Activated B cell treated with CpG ODN at 0.5 μM for 24 hours (primary cell): ENCODE results near the gene BBS4. TPM values are rescaled to one million over a fixed set of nuclear protein-coding genes. Genes with fewer than 3 reads are reported as not detected.

Experiments used
- ATAC-seq: fragments of 200-7000 bp; cut with Tn5 transposase; one replicate; pipeline ENCODE4 v1.10.0; 2021; ENCODE audit warnings: low read depth, mild to moderate bottlenecking, moderate library complexity
- CTCF ChIA-PET: fragments of 350-600 bp; sonication (Branson Sonifier 250); formaldehyde crosslinking; loops from one replicate; lab custom pipeline; 2021; ENCODE audit warnings: antibody characterized with exemption; lab: Charles Lee
- POLR2A ChIA-PET: fragments of 350-600 bp; sonication (Branson Sonifier 250); formaldehyde crosslinking; loops from one replicate; lab custom pipeline; 2021; ENCODE audit warnings: antibody characterized with exemption; lab: Charles Lee
- DNase-seq: peaks from one replicate; pipeline ENCODE4 v3.0.0; 2022
- H3K27ac Mint-ChIP-seq: one replicate; pipeline ENCODE4 v1.8.0; 2020; ENCODE audit warnings: mixed read lengths
- H3K27me3 Mint-ChIP-seq: one replicate; pipeline ENCODE4 v1.8.0; 2021; ENCODE audit warnings: mixed read lengths
- H3K36me3 Mint-ChIP-seq: one replicate; pipeline ENCODE4 v1.8.0; 2021; ENCODE audit warnings: low read depth, mixed read lengths
- H3K4me1 Mint-ChIP-seq: one replicate; pipeline ENCODE4 v1.8.0; 2021; ENCODE audit warnings: mixed read lengths
- H3K4me3 Mint-ChIP-seq: one replicate; pipeline ENCODE4 v1.8.0; 2020; ENCODE audit warnings: mild to moderate bottlenecking, mixed read lengths
- H3K9me3 Mint-ChIP-seq: one replicate; pipeline ENCODE4 v1.8.0; 2020; ENCODE audit warnings: mixed read lengths
- intact Hi-C: fragments of 100-400 bp; cut with micrococcal nuclease; formaldehyde crosslinking; loops from one replicate; pipeline ENCODE4 v1.15.1; 2024
- total RNA-seq: library from RNA; stranded (reverse); gene quantifications from 2 replicates; pipeline ENCODE4 v1.2.3, GENCODE V29; 2022
- TF ChIP-seq, protein P1 (sequence below): fragments of 200-600 bp; IDR thresholded peaks from one replicate; pipeline ENCODE4 v1.8.0; 2022; ENCODE audit warnings: antibody characterized with exemption, mild to moderate bottlenecking

The BBS4 gene
- total RNA-seq, 1 donor from 2014 or later = 21.4 TPM

DNA sequence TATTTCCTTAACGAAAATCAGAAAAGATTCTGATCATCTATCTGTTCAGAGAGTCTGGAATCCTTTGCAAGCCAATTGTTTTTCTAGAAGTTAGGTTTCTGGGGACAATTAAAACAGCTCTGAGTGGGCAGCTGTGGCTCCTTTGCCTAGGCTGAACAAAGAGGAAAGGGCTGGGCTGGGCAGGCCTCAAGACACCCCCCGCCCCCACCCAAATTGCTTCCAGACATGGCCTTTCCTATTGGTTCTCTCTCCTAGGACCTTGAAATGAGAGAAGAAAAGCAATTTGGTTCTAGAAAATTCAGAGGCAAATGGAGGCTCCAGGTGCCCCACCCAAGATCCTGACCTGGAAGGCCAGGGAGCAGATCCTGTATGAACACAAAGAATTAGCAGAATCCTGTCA lies 99.8 kb downstream of the BBS4 start:
- intact Hi-C loops = no loop called here

DNA sequence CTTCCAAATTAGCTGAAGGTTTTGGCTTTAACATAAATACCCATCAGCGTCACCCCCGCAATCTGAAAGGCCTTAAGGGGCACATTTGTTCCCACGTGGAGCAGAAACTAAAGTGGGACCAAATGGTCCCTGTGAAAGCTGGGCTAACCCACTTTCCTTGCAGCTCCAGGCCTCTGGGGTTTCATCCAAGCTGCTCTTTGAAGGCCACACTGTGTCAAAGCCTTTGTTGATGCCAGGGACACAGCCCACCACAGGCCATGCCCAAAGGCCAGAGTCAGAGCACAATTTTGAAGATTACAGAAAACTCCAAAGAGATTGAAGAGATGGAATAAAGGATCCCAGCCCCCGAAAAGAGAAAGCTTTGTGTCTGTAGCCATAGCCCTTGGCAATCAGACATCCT lies 100.2 kb downstream of the BBS4 start:
- Mint-ChIP-seq H3K4me1 (peaks cover 25% of the 10 kb centered on the region), H3K9me3 (no peaks in the 10 kb centered on the region), H3K36me3 (peaks cover 15% of the 10 kb centered on the region), H3K4me3 (no peak overlapping the region), H3K27me3 (no peaks in the 10 kb centered on the region), H3K27ac (no peak overlapping the region)
- no peak for ATAC-seq
- ChIA-PET CTCF (no interaction called here), POLR2A (no interaction called here)
- TF ChIP-seq, protein P1, sequence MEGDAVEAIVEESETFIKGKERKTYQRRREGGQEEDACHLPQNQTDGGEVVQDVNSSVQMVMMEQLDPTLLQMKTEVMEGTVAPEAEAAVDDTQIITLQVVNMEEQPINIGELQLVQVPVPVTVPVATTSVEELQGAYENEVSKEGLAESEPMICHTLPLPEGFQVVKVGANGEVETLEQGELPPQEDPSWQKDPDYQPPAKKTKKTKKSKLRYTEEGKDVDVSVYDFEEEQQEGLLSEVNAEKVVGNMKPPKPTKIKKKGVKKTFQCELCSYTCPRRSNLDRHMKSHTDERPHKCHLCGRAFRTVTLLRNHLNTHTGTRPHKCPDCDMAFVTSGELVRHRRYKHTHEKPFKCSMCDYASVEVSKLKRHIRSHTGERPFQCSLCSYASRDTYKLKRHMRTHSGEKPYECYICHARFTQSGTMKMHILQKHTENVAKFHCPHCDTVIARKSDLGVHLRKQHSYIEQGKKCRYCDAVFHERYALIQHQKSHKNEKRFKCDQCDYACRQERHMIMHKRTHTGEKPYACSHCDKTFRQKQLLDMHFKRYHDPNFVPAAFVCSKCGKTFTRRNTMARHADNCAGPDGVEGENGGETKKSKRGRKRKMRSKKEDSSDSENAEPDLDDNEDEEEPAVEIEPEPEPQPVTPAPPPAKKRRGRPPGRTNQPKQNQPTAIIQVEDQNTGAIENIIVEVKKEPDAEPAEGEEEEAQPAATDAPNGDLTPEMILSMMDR = no peak
- intact Hi-C loops = no loop called here
- DNase-seq = no peak

More for the DNA sequence above, 99.8 kb downstream of the BBS4 start:
- peaks cover 29% of the 10 kb centered on the region for H3K4me1 Mint-ChIP-seq
- ChIA-PET POLR2A (no interaction called here), CTCF (no interaction called here)
- no peaks in the 10 kb centered on the region for H3K27me3 Mint-ChIP-seq
- no peak for ATAC-seq
- no peak overlapping the region for H3K27ac Mint-ChIP-seq
- no peaks in the 10 kb centered on the region for H3K9me3 Mint-ChIP-seq
- H3K4me3 Mint-ChIP-seq = no peak overlapping the region
- DNase-seq = no peak
- TF ChIP-seq, protein P1 = no peak
- H3K36me3 Mint-ChIP-seq = peaks cover 19% of the 10 kb centered on the region

DNA sequence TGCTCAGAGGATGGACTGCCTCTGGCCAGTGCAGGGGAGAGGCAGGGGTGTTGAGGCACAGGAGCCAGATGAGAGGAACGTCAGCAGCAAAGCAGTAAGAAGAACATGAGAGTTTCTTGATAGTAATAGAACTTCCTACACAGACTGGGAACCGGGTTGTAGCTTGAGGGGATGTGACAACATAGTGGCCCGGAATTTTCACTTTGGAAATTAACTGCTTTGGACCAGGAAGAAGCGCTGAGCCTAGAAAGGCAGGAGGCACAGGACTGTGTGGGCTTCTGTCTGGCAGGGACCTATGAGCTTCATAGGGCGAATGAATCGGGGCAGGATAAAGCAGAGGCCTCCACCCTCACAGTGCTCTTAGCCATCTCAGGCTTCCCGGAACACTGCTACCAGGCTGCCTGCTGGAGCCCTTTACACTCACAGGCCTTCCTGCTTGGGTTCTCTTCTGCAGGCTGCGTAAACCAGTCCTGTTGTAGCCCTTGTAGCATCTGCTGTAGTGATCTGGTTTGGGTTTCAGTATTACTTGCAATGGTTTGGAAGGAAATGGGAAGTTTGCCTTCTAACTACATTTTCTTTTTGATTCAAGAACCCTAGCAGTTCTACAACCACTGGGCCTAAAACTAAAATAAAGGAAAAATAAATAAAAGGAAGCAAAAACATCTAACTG lies 100.8 kb downstream of the BBS4 start:
- ChIA-PET POLR2A (no interaction called here), CTCF (no interaction called here)
- H3K4me1 Mint-ChIP-seq = peaks cover 19% of the 10 kb centered on the region
- H3K4me3 Mint-ChIP-seq = no peak overlapping the region
- DNase-seq (no peak), ATAC-seq (no peak)
- no peaks in the 10 kb centered on the region for H3K27me3 Mint-ChIP-seq
- H3K27ac Mint-ChIP-seq = no peak overlapping the region
- peaks cover 11% of the 10 kb centered on the region for H3K36me3 Mint-ChIP-seq
- intact Hi-C loops = no loop called here
- TF ChIP-seq, protein P1 = no peak
- H3K9me3 Mint-ChIP-seq = no peaks in the 10 kb centered on the region

DNA sequence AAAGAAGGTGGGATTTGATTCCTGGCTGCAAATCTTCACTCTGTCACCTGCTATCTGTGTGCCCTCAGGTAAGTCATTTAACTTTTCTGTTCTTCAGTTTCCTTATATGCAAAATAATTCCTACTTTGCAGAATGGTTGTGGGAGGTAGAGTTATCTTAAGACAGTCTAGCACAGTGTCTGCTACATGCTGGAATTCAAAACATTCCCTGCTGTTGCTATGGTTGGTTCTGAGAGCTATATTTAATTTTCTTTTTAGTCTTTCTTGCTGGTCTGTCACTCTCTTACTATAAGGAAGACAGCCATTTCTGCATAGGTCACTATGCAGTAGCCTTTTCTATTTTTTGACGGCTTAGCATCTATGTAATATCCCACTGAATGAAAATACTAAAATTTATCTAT lies 101.5 kb downstream of the BBS4 start:
- intact Hi-C loops = no loop called here
- Mint-ChIP-seq H3K4me3 (no peak overlapping the region), H3K4me1 (peaks cover 14% of the 10 kb centered on the region), H3K27ac (no peak overlapping the region), H3K9me3 (no peaks in the 10 kb centered on the region), H3K27me3 (peaks cover 5% of the 10 kb centered on the region), H3K36me3 (peaks cover 10% of the 10 kb centered on the region)
- DNase-seq = no peak
- ChIA-PET CTCF (no interaction called here), POLR2A (no interaction called here)
- TF ChIP-seq, protein P1 = no peak
- ATAC-seq = no peak

Other genes with a start within 250 kb of the BBS4 start
- 142 and 159 TPM in 2 replicates for gene ARIH1, start 211.9 kb upstream of the BBS4 start, total RNA-seq
- gene GOLGA6B, start 31.5 kb upstream of the BBS4 start, total RNA-seq = not detected in 2 replicates
- 0.20 and 0.55 TPM in 2 replicates for gene HIGD2B, start within 50 bp of the BBS4 start, total RNA-seq
- 77.7 and 99.8 TPM in 2 replicates for gene ADPGK, start 97.6 kb downstream of the BBS4 start, total RNA-seq